ENCODE measurements around the gene MLH3.

MLH3 gene

GRCh38 chr14:74982661-74983060 is 68.6 kb downstream of the MLH3 start:
- no peak for DNase-seq

- DNase-seq: no peak
Measured at GRCh38 chr14:74981833-74982232, 69.4 kb downstream of the MLH3 start.

GRCh38 chr14:74981462-74981782 is 69.8 kb downstream of the MLH3 start:
- no peak for DNase-seq

- DNase-seq: no peak
Measured at GRCh38 chr14:74980731-74981461, 70.4 kb downstream of the MLH3 start.

- no peak for DNase-seq
Measured at GRCh38 chr14:74980398-74980730, 70.9 kb downstream of the MLH3 start.

- DNase-seq: no peak
Measured at GRCh38 chr14:74979442-74980397, 71.5 kb downstream of the MLH3 start.

- DNase-seq: no peak
Measured at GRCh38 chr14:74979029-74979428, 72.2 kb downstream of the MLH3 start.

- DNase-seq: no peak
Measured at GRCh38 chr14:74978416-74978947, 72.8 kb downstream of the MLH3 start.

GRCh38 chr14:74977901-74978385 is 73.3 kb downstream of the MLH3 start:
- no peak for DNase-seq

- no peak for DNase-seq
Measured at GRCh38 chr14:74977164-74977900, 73.9 kb downstream of the MLH3 start.

- DNase-seq: no peak
Measured at GRCh38 chr14:74976264-74977113, 74.8 kb downstream of the MLH3 start.

- no peak for DNase-seq
Measured at GRCh38 chr14:74975059-74975810, 76.0 kb downstream of the MLH3 start.

- DNase-seq: no peak
Measured at GRCh38 chr14:74974364-74975058, 76.8 kb downstream of the MLH3 start.

GRCh38 chr14:74973905-74974363 is 77.3 kb downstream of the MLH3 start:
- DNase-seq: no peak

GRCh38 chr14:74973003-74973653 is 78.1 kb downstream of the MLH3 start:
- peak; percentile 44 for DNase-seq

GRCh38 chr14:74968811-74969210 is 82.5 kb downstream of the MLH3 start:
- no peak for DNase-seq

GRCh38 chr14:74965486-74966153 is 85.6 kb downstream of the MLH3 start:
- no peak for DNase-seq

GRCh38 chr14:74964787-74965485 is 86.3 kb downstream of the MLH3 start:
- DNase-seq: no peak
